Left ventricle myocardium inferior (tissue), 1 donor: ENCODE results near the gene NUP153. TPM values are rescaled to one million over a fixed set of nuclear protein-coding genes. Genes with fewer than 3 reads are reported as not detected.

Source experiments
- DNase-seq: peaks from one replicate; pipeline ENCODE4 v3.0.0-alpha.2; 2020
- H3K27ac ChIP-seq: fragments of 200-600 bp; replicated peaks from 2 replicates; pipeline ENCODE4 v1.8.0; 2021
- H3K27me3 ChIP-seq: fragments of 200-600 bp; 2 replicates; pipeline ENCODE4 v1.8.0; 2021; ENCODE audit warnings: low read depth
- H3K36me3 ChIP-seq: fragments of 200-600 bp; 2 replicates; pipeline ENCODE4 v1.8.0; 2021
- H3K4me1 ChIP-seq: fragments of 200-600 bp; 2 replicates; pipeline ENCODE4 v1.8.0; 2021
- H3K4me3 ChIP-seq: fragments of 200-600 bp; 2 replicates; pipeline ENCODE4 v1.8.0; 2021; ENCODE audit warnings: mild to moderate bottlenecking, moderate library complexity
- H3K9me3 ChIP-seq: fragments of 200-600 bp; replicated peaks from 2 replicates; pipeline ENCODE4 v1.8.0; 2021
- intact Hi-C: fragments of 100-400 bp; cut with micrococcal nuclease; formaldehyde crosslinking; loops from one replicate; pipeline ENCODE4 v1.11.0; 2022
- total RNA-seq: library from RNA; stranded (reverse); fragmentation: NEBNext Ultra II Directional; extraction: Animal tissue kit (Norgen Biotek cat#: 25700); gene quantifications from one replicate; pipeline ENCODE4 v1.2.1, GENCODE V29; 2021
- TF ChIP-seq, protein P1 (sequence below): fragments of 200-600 bp; IDR thresholded peaks from 2 replicates; pipeline ENCODE4 v1.8.0; 2021; ENCODE audit warnings: antibody characterized with exemption, mild to moderate bottlenecking, borderline replicate concordance
- donor health status: DM: no; HTN: yes; CAD: no; lungs with severe emphysema.

The NUP153 gene
- total RNA-seq, 1 donor from 2014 or later: 24.1 TPM

DNA sequence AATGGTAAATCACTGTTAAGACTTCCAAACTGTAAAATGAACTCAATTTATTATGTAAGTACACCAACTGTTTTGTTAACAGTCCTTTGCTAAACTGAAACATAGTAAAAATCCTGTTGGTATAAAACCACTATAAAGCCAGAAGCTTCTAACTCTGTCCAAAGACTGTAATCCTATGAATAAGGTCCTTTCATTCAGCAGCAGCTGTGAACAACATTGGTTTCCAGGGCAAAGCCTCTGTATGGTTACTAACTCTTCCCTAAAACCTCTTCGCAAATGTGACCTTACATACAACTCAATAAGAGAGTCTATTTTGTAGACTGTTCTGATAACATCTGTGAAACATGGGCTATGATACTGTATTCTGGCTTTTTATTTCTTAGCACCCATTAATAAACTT lies 40.1 kb downstream of the NUP153 start:
- intact Hi-C loops: no loop called here
- TF ChIP-seq, protein P1, sequence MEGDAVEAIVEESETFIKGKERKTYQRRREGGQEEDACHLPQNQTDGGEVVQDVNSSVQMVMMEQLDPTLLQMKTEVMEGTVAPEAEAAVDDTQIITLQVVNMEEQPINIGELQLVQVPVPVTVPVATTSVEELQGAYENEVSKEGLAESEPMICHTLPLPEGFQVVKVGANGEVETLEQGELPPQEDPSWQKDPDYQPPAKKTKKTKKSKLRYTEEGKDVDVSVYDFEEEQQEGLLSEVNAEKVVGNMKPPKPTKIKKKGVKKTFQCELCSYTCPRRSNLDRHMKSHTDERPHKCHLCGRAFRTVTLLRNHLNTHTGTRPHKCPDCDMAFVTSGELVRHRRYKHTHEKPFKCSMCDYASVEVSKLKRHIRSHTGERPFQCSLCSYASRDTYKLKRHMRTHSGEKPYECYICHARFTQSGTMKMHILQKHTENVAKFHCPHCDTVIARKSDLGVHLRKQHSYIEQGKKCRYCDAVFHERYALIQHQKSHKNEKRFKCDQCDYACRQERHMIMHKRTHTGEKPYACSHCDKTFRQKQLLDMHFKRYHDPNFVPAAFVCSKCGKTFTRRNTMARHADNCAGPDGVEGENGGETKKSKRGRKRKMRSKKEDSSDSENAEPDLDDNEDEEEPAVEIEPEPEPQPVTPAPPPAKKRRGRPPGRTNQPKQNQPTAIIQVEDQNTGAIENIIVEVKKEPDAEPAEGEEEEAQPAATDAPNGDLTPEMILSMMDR: no peak
- Histone ChIP-seq H3K36me3 (peaks cover 95% of the 10 kb centered on the region), H3K4me3 (no peak overlapping the region), H3K27ac (no peak overlapping the region), H3K27me3 (no peaks in the 10 kb centered on the region), H3K9me3 (no peaks in the 10 kb centered on the region), H3K4me1 (no peaks in the 10 kb centered on the region)
- no peak for DNase-seq

DNA sequence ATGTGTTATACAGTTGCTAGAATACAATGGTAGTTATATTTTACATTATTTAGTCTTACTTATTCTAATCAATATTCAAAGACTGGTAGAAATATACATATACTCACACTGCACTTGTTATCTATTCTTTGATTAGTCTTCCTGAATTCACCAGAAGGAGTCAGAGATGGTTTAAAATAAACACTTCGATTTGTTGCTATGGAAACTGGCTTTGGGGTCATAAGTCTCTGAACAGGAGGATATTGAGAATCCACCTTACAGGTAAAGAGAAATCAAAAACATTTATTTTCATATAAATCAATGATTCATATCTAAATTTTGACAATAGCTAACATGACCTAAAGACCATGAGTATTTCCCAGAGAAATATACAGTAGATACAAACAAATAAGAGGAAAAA lies 41.6 kb downstream of the NUP153 start:
- Histone ChIP-seq H3K27me3 (no peaks in the 10 kb centered on the region), H3K36me3 (peaks cover 98% of the 10 kb centered on the region), H3K4me1 (no peaks in the 10 kb centered on the region), H3K27ac (no peak overlapping the region), H3K4me3 (no peak overlapping the region), H3K9me3 (no peaks in the 10 kb centered on the region)
- DNase-seq: no peak
- intact Hi-C loops: no loop called here
- TF ChIP-seq, protein P1: no peak

DNA sequence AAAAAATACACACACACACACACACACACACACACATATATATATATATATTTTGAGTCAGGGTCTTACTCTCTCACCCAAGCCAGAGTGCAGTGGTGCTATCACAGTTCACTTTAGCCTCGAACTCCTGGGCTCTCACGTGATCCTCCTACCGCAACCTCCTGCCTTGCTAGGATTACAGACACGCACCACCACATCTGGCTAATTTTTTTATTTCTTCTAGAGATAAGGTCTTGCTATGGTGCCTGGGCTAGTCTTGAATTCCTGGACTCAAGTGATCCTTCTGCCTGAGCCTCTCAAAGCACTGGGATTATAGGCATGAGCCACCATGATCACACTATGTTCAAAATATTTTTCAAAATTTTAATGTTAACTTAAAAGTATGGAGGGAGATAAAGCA lies 43.5 kb downstream of the NUP153 start:
- Histone ChIP-seq H3K9me3 (no peaks in the 10 kb centered on the region), H3K36me3 (peaks cover 90% of the 10 kb centered on the region)
- intact Hi-C loops: no loop called here

DNA sequence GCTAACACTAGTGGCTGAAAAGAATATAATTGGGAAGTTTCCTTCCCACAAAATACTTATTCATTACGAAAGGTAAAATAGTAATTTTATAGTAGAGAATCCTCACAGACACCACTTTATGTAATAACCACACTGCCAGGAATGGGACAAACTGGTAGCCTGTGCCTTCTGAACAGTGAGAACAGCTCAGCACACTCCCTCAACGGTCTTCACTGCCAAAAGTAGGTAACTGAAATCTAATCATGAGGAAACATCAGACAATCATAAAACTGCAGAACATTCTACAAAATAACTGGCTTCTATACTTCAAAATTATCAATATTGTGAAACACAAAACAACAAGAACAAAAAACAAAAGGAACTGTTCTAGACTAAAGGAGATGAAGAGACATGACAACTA lies 44.1 kb downstream of the NUP153 start:
- Histone ChIP-seq H3K36me3 (peaks cover 84% of the 10 kb centered on the region), H3K27me3 (no peaks in the 10 kb centered on the region), H3K9me3 (no peaks in the 10 kb centered on the region), H3K27ac (no peak overlapping the region), H3K4me1 (peaks cover 8% of the 10 kb centered on the region), H3K4me3 (no peak overlapping the region)
- TF ChIP-seq, protein P1: no peak
- intact Hi-C loops: no loop called here
- DNase-seq: no peak

More for the DNA sequence above, 43.5 kb downstream of the NUP153 start:
- H3K27me3 ChIP-seq: no peaks in the 10 kb centered on the region
- no peak overlapping the region for H3K4me3 ChIP-seq
- H3K4me1 ChIP-seq: peaks cover 1% of the 10 kb centered on the region
- DNase-seq: no peak
- TF ChIP-seq, protein P1: no peak
- H3K27ac ChIP-seq: no peak overlapping the region

DNA sequence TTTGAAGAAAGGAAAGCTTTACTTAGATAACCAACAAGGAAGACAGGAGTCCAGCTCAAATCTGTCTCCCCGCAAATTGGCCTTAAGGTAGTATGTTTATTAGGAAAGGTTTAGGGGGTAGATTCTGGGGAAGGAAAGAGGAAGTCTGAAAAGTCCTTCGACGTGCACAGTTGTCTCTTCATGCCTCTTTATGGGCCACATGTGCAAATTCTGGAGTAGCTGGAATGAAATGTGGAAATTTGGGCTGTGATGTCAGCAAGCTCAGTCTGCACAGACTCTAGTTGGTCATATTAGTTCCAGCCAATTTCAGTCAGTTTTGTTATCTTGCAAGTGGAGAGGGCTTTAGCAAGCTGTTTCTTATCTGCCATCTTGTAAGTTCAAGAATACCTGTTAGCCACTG lies 50.1 kb downstream of the NUP153 start:
- no peak for DNase-seq
- Histone ChIP-seq H3K4me3 (no peak overlapping the region), H3K27me3 (no peaks in the 10 kb centered on the region), H3K27ac (no peak overlapping the region), H3K36me3 (peaks cover 42% of the 10 kb centered on the region), H3K4me1 (peaks cover 21% of the 10 kb centered on the region), H3K9me3 (no peaks in the 10 kb centered on the region)
- intact Hi-C loops: no loop called here
- TF ChIP-seq, protein P1: no peak

DNA sequence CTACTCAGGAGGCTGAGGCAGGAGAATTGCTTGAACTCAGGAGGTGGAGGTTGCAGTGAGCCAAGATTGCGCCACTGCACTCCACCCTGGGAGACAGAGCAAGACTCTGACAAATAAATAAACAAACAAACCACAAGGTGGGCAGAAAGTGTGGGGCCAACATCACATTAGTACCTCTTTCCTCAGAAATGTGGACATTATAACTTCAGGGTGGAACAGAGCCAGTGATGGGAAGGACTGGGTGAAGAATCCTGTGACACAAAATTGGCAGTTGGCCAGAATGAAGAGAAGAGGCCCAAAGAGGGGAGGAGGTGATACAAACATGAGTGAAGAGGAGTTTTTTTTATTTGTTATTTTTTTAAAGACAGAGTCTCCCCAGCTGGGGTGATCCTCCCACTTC lies 50.6 kb downstream of the NUP153 start:
- TF ChIP-seq, protein P1: no peak
- Histone ChIP-seq H3K9me3 (no peaks in the 10 kb centered on the region), H3K27ac (no peak overlapping the region), H3K4me1 (peaks cover 21% of the 10 kb centered on the region), H3K4me3 (no peak overlapping the region), H3K36me3 (peaks cover 36% of the 10 kb centered on the region), H3K27me3 (no peaks in the 10 kb centered on the region)
- intact Hi-C loops: no loop called here
- no peak for DNase-seq
